WTC11 (cell line): Measurements from ENCODE around the gene PLD1. TPM values are rescaled to one million over a fixed set of nuclear protein-coding genes. Genes with fewer than 3 reads are reported as not detected.

Source experiments
- ATAC-seq: fragments of 200-7000 bp; cut with Tn5 transposase; 2 replicates; pipeline ENCODE4 v1.10.0; 2021; ENCODE audit warnings: mild to moderate bottlenecking, moderate library complexity
- CTCF ChIA-PET: fragments of 300-600 bp; sonication (Branson Sonifier 250); formaldehyde crosslinking; loops from one replicate; lab custom pipeline; 2021; ENCODE audit warnings: antibody characterized with exemption; lab: Charles Lee
- POLR2A ChIA-PET: fragments of 350-600 bp; sonication (Branson Sonifier 250); formaldehyde crosslinking; loops from one replicate; lab custom pipeline; 2021; ENCODE audit warnings: antibody characterized with exemption; lab: Charles Lee
- DNase-seq: peaks from one replicate; pipeline ENCODE4 v3.0.0; 2021; ENCODE audit warnings: low spot score
- H3K27ac Mint-ChIP-seq: 2 replicates; pipeline ENCODE4 v1.8.0; 2021; ENCODE audit warnings: mixed read lengths
- H3K27me3 Mint-ChIP-seq: 2 replicates; pipeline ENCODE4 v1.8.0; 2021; ENCODE audit warnings: low read depth, mild to moderate bottlenecking, moderate library complexity, mixed read lengths
- H3K36me3 Mint-ChIP-seq: 2 replicates; pipeline ENCODE4 v1.8.0; 2021; ENCODE audit warnings: mixed read lengths
- H3K4me1 Mint-ChIP-seq: 2 replicates; pipeline ENCODE4 v1.8.0; 2022; ENCODE audit warnings: mixed read lengths
- H3K4me3 Mint-ChIP-seq: 2 replicates; pipeline ENCODE4 v1.8.0; 2021; ENCODE audit warnings: mild to moderate bottlenecking, moderate library complexity, mixed read lengths
- H3K9me3 Mint-ChIP-seq: 2 replicates; pipeline ENCODE4 v1.8.0; 2021; ENCODE audit warnings: mixed read lengths
- ESRRA ChIP-seq: sonication (generic); formaldehyde crosslinking; IDR thresholded peaks from 2 replicates; pipeline ENCODE4 v1.8.1; 2022; ENCODE audit warnings: mild to moderate bottlenecking, missing genetic modification reagents, borderline replicate concordance
- FOXK1 ChIP-seq: sonication (generic); formaldehyde crosslinking; IDR thresholded peaks from 2 replicates; pipeline ENCODE4 v1.8.0; 2022; ENCODE audit warnings: mild to moderate bottlenecking, moderate library complexity, missing genetic modification reagents
- FOXP1 ChIP-seq: sonication (generic); formaldehyde crosslinking; IDR thresholded peaks from 2 replicates; pipeline ENCODE4 v1.8.0; 2022; ENCODE audit warnings: missing genetic modification reagents, mild to moderate bottlenecking, moderate library complexity, borderline replicate concordance
- IRF2 ChIP-seq: sonication (generic); formaldehyde crosslinking; IDR thresholded peaks from 2 replicates; pipeline ENCODE4 v1.8.0; 2022; ENCODE audit warnings: low read depth, missing genetic modification reagents, borderline replicate concordance
- JUN ChIP-seq: sonication (generic); formaldehyde crosslinking; IDR thresholded peaks from 2 replicates; pipeline ENCODE4 v1.8.0; 2023; ENCODE audit warnings: mild to moderate bottlenecking, missing genetic modification reagents
- NR1H2 ChIP-seq: sonication (generic); formaldehyde crosslinking; IDR thresholded peaks from 2 replicates; pipeline ENCODE4 v1.9.0; 2021; ENCODE audit warnings: mild to moderate bottlenecking, moderate library complexity, missing genetic modification reagents
- NR2C2 ChIP-seq: sonication (generic); formaldehyde crosslinking; IDR thresholded peaks from 2 replicates; pipeline ENCODE4 v1.8.0; 2022; ENCODE audit warnings: mild to moderate bottlenecking, missing genetic modification reagents
- SOX15 ChIP-seq: fragments of 250-450 bp; sonication (Bioruptor Pico); IDR thresholded peaks from 2 replicates; pipeline ENCODE4 v1.9.0; 2021; ENCODE audit warnings: mild to moderate bottlenecking
- ZNF219 ChIP-seq: sonication (generic); formaldehyde crosslinking; IDR thresholded peaks from 2 replicates; pipeline ENCODE4 v1.8.0; 2023; ENCODE audit warnings: missing genetic modification reagents, mild to moderate bottlenecking, borderline replicate concordance
- total RNA-seq: library from RNA; stranded (reverse); gene quantifications from 3 replicates; pipeline ENCODE4 v1.2.3, GENCODE V29; 2021
- TF ChIP-seq, protein P1 (sequence below): fragments of 250-450 bp; sonication (Bioruptor Pico); conservative IDR thresholded peaks from 2 replicates; pipeline ENCODE4 v1.9.0; 2021; ENCODE audit warnings: mild to moderate bottlenecking
- TF ChIP-seq, protein P2 (sequence below): sonication (generic); formaldehyde crosslinking; IDR thresholded peaks from 2 replicates; pipeline ENCODE4 v1.8.1; 2023; ENCODE audit warnings: mild to moderate bottlenecking, missing genetic modification reagents, moderate library complexity
- TF ChIP-seq, protein P3 (sequence below): fragments of 250-450 bp; sonication (Bioruptor Pico); IDR thresholded peaks from 2 replicates; pipeline ENCODE4 v1.8.0; 2021; ENCODE audit warnings: mild to moderate bottlenecking
- TF ChIP-seq, protein P4 (sequence below): fragments of 250-450 bp; sonication (Bioruptor Pico); IDR thresholded peaks from 2 replicates; pipeline ENCODE4 v1.9.0; 2021; ENCODE audit warnings: moderate library complexity, mild to moderate bottlenecking, inconsistent platforms, borderline replicate concordance
- TF ChIP-seq, protein P5 (sequence below): sonication (generic); formaldehyde crosslinking; IDR thresholded peaks from 2 replicates; pipeline ENCODE4 v1.8.1; 2022; ENCODE audit warnings: missing genetic modification reagents, borderline replicate concordance
- TF ChIP-seq, protein P6 (sequence below): sonication (generic); formaldehyde crosslinking; IDR thresholded peaks from 2 replicates; pipeline ENCODE4 v1.8.1; 2022; ENCODE audit warnings: low read depth, mild to moderate bottlenecking, moderate library complexity, missing genetic modification reagents, borderline replicate concordance
- TF ChIP-seq, protein P7 (sequence below): sonication (generic); formaldehyde crosslinking; IDR thresholded peaks from 2 replicates; pipeline ENCODE4 v1.8.1; 2023; ENCODE audit warnings: mild to moderate bottlenecking, missing genetic modification reagents, borderline replicate concordance

PLD1 gene
- total RNA-seq, 1 experiment from 2014 or later = 4.0 TPM

DNA sequence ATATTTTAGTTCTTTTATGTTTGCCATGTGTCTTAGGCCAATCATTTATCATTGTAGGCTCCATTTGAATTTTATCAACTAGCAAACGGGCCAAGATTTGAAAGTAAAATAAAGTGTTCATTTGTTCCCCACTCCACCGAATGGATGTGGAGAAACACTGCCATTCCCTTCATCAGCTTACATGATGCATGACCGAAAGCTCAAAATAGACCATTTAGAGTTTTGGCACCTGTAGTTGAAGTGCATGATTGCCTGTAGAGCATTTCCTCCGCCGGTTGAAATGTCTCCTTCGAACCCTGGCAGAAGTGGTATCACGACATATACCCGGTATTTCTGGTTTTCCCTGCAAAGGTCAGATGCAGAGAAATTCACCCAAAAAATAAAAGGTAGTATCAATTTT lies 165.6 kb downstream of the PLD1 start (continued):
- no peak for TF ChIP-seq NR2C2 (CRISPR knock-in tag)

DNA sequence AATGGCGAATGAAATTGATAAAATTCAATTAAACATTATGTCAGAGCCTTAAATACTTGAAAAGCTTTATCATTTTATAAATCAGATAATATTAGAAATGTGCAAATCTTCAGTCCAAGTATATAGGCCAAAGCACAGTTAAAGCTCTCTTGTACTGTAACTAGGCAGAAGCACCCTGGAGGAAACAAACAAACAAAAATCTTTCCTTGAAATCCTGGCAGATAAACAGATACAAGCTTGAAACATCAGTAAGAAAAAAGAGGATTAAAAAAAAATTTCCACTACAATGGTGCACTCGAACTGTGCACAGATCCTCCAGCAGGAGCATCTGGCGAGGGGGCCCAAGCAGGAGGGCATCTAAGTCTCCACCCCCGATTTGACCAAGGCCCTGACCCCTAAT lies 166.6 kb downstream of the PLD1 start:
- CTCF ChIA-PET = interaction anchor here (1.0 to 3.3 kb wide), 3 partner anchors 29 to 186 kb away, joined by 3 to 25 read pairs (median 10); no protein-coding TSS in a partner anchor
- DNase-seq (no peak), ATAC-seq (no peak)
- Mint-ChIP-seq H3K4me3 (no peak overlapping the region), H3K27ac (no peak overlapping the region), H3K9me3 (no peaks in the 10 kb centered on the region), H3K36me3 (no peaks in the 10 kb centered on the region), H3K4me1 (no peaks in the 10 kb centered on the region), H3K27me3 (no peaks in the 10 kb centered on the region)
- TF ChIP-seq, protein P1, sequence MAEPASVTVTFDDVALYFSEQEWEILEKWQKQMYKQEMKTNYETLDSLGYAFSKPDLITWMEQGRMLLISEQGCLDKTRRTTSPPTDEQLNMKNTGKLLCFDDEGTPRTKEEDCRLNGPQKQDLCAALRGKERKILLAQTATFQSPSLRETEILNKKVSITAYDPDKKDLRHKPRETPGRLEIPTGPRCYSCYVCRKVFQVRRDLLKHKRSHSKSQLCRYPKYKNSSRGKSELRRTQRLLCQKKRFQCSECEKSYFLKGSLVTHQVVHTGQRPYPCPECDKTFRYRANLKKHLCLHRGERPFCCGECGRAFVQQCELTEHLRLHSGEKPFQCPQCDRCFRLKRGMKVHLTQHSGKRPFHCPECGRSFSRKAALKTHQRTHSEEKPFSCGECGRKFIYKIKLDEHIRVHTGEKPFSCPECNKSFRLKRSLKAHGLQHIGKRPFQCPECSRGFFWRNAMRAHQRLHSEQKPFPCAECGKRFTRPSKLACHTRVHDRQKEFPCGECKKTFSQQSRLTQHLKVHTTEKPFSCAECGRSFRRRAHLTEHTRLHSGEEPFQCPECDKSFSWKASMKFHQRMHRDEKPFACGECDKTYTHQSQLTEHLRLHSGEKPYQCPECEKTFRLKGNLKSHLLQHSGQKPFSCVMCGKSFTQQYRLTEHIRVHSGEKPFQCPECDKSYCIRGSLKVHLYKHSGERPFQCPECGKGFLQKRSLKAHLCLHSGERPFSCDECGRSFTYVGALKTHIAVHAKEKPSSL (CRISPR knock-in tag) = no peak
- no peak for TF ChIP-seq ZNF219 (CRISPR knock-in tag)
- TF ChIP-seq, protein P2, sequence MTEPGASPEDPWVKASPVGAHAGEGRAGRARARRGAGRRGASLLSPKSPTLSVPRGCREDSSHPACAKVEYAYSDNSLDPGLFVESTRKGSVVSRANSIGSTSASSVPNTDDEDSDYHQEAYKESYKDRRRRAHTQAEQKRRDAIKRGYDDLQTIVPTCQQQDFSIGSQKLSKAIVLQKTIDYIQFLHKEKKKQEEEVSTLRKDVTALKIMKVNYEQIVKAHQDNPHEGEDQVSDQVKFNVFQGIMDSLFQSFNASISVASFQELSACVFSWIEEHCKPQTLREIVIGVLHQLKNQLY = no peak
- TF ChIP-seq, protein P3, sequence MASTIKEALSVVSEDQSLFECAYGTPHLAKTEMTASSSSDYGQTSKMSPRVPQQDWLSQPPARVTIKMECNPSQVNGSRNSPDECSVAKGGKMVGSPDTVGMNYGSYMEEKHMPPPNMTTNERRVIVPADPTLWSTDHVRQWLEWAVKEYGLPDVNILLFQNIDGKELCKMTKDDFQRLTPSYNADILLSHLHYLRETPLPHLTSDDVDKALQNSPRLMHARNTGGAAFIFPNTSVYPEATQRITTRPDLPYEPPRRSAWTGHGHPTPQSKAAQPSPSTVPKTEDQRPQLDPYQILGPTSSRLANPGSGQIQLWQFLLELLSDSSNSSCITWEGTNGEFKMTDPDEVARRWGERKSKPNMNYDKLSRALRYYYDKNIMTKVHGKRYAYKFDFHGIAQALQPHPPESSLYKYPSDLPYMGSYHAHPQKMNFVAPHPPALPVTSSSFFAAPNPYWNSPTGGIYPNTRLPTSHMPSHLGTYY = no peak
- TF ChIP-seq, protein P4, sequence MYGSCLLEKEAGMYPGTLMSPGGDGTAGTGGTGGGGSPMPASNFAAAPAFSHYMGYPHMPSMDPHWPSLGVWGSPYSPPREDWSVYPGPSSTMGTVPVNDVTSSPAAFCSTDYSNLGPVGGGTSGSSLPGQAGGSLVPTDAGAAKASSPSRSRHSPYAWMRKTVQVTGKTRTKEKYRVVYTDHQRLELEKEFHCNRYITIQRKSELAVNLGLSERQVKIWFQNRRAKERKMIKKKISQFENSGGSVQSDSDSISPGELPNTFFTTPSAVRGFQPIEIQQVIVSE (CRISPR knock-in tag) = no peak
- no peak for TF ChIP-seq FOXP1 (CRISPR knock-in tag)
- TF ChIP-seq ESRRA (CRISPR knock-in tag) = no peak
- no peak for TF ChIP-seq FOXK1 (CRISPR knock-in tag)
- TF ChIP-seq, protein P5, sequence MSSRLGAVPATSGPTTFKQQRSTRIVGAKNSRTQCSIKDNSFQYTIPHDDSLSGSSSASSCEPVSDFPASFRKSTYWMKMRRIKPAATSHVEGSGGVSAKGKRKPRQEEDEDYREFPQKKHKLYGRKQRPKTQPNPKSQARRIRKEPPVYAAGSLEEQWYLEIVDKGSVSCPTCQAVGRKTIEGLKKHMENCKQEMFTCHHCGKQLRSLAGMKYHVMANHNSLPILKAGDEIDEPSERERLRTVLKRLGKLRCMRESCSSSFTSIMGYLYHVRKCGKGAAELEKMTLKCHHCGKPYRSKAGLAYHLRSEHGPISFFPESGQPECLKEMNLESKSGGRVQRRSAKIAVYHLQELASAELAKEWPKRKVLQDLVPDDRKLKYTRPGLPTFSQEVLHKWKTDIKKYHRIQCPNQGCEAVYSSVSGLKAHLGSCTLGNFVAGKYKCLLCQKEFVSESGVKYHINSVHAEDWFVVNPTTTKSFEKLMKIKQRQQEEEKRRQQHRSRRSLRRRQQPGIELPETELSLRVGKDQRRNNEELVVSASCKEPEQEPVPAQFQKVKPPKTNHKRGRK (CRISPR knock-in tag) = no peak
- TF ChIP-seq JUN (CRISPR knock-in tag) = no peak
- no peak for TF ChIP-seq SOX15 (CRISPR knock-in tag)
- TF ChIP-seq, protein P6, sequence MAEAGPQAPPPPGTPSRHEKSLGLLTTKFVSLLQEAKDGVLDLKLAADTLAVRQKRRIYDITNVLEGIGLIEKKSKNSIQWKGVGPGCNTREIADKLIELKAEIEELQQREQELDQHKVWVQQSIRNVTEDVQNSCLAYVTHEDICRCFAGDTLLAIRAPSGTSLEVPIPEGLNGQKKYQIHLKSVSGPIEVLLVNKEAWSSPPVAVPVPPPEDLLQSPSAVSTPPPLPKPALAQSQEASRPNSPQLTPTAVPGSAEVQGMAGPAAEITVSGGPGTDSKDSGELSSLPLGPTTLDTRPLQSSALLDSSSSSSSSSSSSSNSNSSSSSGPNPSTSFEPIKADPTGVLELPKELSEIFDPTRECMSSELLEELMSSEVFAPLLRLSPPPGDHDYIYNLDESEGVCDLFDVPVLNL = no peak
- no peak for TF ChIP-seq NR1H2 (CRISPR knock-in tag)
- TF ChIP-seq IRF2 (CRISPR knock-in tag) = no peak
- TF ChIP-seq, protein P7, sequence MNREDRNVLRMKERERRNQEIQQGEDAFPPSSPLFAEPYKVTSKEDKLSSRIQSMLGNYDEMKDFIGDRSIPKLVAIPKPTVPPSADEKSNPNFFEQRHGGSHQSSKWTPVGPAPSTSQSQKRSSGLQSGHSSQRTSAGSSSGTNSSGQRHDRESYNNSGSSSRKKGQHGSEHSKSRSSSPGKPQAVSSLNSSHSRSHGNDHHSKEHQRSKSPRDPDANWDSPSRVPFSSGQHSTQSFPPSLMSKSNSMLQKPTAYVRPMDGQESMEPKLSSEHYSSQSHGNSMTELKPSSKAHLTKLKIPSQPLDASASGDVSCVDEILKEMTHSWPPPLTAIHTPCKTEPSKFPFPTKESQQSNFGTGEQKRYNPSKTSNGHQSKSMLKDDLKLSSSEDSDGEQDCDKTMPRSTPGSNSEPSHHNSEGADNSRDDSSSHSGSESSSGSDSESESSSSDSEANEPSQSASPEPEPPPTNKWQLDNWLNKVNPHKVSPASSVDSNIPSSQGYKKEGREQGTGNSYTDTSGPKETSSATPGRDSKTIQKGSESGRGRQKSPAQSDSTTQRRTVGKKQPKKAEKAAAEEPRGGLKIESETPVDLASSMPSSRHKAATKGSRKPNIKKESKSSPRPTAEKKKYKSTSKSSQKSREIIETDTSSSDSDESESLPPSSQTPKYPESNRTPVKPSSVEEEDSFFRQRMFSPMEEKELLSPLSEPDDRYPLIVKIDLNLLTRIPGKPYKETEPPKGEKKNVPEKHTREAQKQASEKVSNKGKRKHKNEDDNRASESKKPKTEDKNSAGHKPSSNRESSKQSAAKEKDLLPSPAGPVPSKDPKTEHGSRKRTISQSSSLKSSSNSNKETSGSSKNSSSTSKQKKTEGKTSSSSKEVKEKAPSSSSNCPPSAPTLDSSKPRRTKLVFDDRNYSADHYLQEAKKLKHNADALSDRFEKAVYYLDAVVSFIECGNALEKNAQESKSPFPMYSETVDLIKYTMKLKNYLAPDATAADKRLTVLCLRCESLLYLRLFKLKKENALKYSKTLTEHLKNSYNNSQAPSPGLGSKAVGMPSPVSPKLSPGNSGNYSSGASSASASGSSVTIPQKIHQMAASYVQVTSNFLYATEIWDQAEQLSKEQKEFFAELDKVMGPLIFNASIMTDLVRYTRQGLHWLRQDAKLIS = no peak
- POLR2A ChIA-PET = no interaction called here
